Astrocyte of the spinal cord (primary cell): ENCODE measurements around the gene CTNNA2.

ENCODE experiments used
- DNase-seq: peaks from one replicate; pipeline ENCODE4 v3.0.0; 2011; ENCODE audit warnings: low read depth, low spot score
- H3K4me3 ChIP-seq: 2 replicates; pipeline ENCODE4 v1.5.1; 2011; ENCODE audit warnings: low read depth, mild to moderate bottlenecking, low read length, moderate library complexity
- CTCF ChIP-seq: IDR thresholded peaks from 2 replicates; pipeline ENCODE4 v1.5.1; 2012; ENCODE audit warnings: low read depth, mild to moderate bottlenecking, low read length, inconsistent platforms
- in situ Hi-C: cut with HindIII; loops from 2 replicates; pipeline ENCODE4 v1.10.0; 2017; ENCODE audit warnings: low sequenced_read_pairs

CTNNA2 gene

GRCh38 chr2:79892123-79892522 lies 379.3 kb downstream of the CTNNA2 start:
- no peak for TF ChIP-seq CTCF
- no peak overlapping the region for H3K4me3 ChIP-seq
- no peak for DNase-seq
- in situ Hi-C loops: no loop called here

DNA sequence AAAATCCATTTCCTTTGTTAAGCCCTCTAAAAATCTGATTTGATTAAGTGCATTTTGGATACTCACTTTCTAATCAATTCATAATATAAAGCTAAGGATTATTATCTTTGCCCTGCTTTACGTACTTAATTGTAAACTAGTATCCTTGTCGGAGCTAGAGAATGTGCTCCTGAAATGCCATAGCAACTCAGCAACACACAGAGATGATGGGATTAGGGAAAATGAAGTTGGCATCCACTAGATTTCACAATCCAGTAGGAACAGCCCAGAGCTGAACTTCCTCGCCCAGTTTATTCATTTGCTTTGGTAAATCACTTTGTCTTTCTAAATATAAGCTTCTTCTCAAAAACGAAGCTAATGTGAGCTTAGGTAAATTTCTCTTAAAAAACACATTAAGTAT lies 386.3 kb downstream of the CTNNA2 start:
- DNase-seq: no peak
- in situ Hi-C loops: no loop called here
- TF ChIP-seq CTCF: no peak
- H3K4me3 ChIP-seq: no peak overlapping the region

DNA sequence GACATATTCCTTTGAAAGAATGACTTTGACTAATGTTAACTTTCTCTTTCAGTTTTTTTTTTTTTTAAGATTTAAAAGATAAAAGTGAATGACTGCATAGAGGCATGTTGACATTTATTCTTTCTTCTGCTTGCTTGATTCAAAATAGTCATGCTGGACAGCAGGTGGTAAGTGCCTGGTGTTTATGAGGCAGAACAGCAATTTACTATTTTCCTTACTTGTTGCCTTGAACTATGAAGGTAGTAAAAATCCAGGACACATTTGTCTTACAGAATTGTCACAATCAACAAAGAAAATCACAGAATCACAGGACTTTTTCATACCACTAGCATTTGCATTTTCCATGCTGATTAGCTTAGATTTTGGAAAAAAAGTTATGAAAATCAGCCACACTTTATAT lies 388.3 kb downstream of the CTNNA2 start:
- H3K4me3 ChIP-seq: no peak overlapping the region
- no peak for TF ChIP-seq CTCF
- in situ Hi-C loops: no loop called here
- no peak for DNase-seq

- no peak for DNase-seq
- no peak overlapping the region for H3K4me3 ChIP-seq
- in situ Hi-C loops: no loop called here
- TF ChIP-seq CTCF: no peak
Observed at GRCh38 chr2:79903222-79904000, 390.6 kb downstream of the CTNNA2 start.

GRCh38 chr2:79906139-79906890 lies 393.5 kb downstream of the CTNNA2 start:
- no peak overlapping the region for H3K4me3 ChIP-seq
- TF ChIP-seq CTCF: no peak
- DNase-seq: no peak
- in situ Hi-C loops: no loop called here

DNA sequence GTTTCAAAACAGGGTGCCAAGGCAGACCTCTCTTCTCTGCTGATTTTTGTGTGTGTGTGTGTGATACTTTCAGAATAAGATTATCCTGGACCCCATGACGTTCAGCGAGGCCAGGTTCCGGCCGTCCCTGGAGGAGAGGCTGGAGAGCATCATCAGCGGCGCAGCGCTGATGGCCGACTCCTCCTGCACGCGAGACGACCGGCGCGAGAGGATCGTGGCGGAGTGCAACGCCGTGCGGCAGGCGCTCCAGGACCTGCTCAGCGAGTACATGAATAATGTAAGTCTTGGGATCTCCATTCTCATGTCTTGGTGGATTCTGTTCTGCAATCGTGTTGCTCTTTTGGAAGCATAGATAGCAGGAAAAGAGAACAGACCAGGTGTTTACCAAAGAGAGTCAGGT lies 396.7 kb downstream of the CTNNA2 start:
- in situ Hi-C loops: no loop called here
- H3K4me3 ChIP-seq: no peak overlapping the region
- no peak for DNase-seq
- TF ChIP-seq CTCF: no peak
